NCI-H2081 (cell line): Measurements from ENCODE around the gene NYAP2.

Experiments used
- DNase-seq, 2 experiments: peaks; one replicate each; lab custom pipeline; 2025; lab: John Stamatoyannopoulos, UW

The NYAP2 gene

DNA sequence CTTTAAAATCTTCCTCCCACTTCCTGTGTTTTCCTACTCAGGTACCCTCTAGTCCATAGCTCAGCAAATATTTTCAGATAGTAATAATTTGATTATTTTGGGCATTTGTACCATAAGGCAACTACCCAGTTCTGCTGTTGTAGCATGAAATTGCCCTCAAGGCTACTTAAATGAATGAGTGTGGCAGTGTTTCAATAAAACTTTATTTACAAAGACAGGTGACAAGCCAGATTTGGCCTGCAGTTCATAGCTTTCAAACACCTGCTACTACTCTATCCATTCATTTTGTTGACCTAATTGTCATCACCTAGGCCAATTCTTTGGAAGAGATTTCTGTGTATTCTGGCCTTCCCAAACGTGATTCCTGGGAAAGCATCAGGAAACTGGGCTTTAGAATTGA, 28.9 kb downstream of the NYAP2 start:
- DNase-seq: peak; percentile 55 to 90

DNA sequence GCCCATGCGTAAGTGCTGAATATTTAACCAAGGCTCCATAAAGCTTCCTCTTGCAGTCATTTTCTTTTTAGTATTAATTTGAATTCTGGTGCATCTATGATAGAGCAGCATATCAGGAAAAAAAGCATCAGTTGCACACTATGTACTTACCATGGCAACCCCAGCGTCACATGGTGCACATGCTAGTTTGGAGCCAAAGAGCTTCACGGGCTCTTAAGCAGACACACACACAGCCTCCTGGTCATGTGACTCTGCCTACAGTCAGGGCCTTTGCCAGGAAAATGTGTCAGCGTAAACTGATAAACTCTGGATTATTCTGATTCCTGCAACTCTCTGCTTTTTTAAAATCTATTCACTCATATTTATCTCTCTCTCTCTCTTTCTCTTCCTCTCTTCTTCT, 30.2 kb downstream of the NYAP2 start:
- peak; percentile 81 to 93 for DNase-seq

DNA sequence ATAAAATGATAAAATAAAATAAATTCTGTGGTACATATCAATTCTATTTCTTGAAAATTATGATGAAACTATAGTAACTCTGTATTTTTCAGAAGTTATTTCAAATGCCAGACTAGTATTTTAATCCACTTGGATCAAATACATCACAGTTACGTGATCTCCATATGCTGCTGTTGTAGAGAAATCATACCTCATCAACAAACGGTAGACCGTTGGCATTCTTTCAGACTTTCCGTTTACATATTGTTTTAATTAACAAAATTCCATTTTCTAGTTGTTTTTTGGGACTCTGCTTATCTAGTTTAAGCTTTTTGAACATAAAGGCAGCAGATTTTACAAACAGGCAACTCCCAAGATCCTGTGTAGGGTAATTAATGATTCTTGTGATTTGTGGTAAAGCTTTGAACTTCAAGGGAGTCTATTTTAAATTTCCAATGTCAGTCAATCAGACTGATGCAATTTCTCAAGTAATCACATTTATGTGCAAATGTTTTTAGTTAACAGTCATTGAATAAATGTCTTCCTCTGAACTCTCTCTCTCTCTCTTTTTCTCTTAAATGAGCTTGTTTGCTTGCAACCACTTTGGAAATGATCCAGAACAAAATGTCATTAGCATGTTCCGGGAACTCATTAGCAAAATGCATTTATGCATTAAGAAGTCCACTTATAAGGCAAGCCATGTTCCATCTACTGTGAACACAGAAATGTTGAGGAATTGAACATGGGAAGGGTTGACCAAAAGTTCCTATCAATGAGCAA, 31.8 kb downstream of the NYAP2 start:
- no peak for DNase-seq

DNA sequence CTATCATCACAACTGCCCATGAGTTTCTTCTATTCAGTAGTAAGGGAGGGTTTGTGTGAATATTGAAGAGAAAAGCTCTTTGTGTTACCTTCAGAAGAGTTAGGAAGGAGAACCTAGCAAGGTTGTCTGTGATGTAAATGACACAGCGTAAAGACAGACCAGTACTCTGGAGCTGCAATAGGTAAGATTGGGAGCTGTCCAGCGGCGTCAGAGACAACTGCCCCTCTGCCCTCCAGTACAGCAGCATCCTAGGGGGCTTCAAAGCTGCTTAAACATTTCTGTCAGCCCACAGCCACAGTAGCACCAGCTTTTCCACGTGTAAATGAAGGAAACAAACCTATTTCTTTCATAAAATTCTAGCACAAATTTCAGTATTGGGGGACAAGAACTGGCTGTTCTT, 34.5 kb downstream of the NYAP2 start:
- no peak for DNase-seq

DNA sequence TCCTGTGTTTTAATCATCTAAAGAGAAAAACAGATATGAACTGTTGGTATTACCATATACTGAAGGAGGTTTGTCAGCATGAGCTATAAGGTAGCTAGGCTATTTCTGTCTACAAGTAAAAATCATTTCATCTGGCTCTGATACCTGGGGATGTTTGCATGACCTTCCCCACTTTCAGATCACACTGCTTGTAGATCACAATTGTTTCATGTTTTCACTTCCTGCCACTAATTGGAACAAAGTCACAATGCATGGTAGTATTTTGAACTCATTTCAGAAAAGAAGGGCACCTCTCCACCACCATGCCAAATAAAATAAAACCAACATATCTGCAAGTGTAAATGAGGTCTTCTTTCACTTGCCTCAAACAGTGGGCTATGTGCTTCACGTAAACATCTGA, 37.8 kb downstream of the NYAP2 start:
- peak in 1 of 2 experiments; percentile 18 for DNase-seq

DNA sequence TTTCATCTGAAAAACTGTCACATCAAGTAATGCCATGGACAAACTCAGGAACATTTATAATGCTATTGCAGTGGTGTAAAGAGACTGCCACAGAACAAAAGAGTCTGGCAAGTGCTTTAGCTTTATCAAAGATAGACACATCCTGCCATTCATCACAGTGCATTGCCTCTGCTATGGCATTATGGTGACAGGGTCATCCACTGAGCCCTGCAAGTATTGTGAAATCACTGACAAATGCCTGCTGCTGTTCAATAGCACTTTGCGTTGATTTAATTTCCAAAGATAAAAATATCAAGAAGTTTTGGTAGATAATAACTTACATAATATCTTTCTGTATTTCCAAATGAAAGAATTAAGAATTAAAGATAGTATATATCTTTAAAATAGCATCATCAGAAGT, 38.7 kb downstream of the NYAP2 start:
- no peak for DNase-seq

DNA sequence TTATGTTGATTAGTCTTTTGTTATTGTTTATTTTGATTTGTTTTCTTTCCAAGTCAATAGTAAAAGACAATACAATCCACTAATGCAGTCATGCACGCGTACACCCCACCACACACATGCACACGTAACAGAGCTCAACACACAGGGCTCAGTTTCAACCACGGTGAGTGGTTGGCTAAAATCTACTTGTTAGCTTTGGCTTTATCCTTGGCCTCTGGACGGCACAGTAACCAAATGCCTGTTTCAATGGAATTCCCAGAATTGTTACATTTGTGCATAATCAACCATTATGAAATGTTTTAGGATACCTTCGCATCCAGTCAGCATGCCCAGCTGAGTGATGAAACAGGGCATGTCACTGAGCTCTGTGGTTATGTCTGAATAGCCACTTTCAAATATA, 53.2 kb downstream of the NYAP2 start:
- DNase-seq: no peak

DNA sequence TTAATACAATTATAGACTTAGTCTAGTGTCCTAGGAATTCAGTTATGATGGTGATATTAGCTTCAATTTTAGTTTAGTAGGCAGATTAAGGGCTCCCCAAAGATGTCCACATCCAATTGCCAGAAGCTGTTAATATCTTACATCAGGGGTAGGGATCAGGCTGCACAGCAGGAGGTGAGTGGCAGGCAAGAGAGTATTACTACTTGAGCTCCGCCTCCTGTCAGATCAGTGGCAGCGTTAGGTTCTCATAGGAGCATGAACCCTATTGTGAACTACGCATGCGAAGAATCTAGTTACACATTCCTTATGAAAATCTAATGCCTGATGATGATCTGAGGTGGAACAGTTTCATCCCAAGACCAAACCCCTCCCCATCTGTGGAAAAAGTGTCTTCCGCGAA, 54.9 kb downstream of the NYAP2 start:
- no peak for DNase-seq

DNA sequence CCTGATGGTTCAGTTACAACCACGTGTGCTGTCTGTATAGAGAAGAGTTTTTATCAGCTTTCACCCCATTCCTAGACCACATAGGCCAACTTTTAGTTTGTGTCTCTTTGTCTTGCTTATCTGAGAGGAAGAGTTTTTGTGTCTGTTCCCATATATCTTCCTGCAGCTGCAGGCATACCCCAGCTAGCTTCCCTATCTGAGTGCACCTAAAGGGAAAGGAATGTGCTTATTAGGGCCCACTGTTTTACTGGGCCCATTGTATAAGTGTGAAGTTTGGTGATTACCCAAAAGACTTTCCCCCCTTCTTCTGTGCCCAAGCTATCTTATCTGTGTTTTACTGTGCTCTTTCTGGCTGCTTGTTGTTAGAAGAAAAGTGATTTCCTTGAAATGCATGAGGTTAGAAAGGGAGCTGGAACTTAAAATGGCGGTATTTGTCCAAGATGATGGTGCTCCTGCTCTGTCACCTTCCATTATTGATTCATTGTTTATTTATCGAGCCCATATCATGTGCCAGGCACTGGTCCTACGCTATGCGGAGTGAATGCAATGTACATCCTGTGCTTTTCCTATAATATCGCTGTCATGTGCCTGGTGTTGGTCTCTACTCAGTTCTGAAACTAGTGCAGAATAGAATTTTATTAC, 57.2 kb downstream of the NYAP2 start:
- DNase-seq: no peak

DNA sequence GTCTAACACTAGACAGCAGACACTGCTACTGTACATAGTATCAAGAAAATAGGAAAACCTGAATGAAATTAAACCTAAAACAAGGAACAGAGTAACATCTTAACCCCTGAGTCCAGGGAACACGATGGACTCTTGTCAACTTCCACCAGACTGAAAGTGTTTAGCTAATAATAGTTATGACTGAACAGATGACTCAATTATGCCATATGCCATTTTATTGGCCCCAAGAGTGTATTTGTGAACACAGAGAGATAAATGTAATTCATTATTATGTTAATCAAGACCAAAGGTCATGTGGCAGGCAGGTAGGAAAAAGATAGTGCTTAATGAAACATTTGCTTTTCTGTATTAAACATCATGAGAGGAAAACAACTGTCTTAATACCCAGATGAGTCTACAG, 58.0 kb downstream of the NYAP2 start:
- DNase-seq: peak in 1 of 2 experiments; percentile 8

DNA sequence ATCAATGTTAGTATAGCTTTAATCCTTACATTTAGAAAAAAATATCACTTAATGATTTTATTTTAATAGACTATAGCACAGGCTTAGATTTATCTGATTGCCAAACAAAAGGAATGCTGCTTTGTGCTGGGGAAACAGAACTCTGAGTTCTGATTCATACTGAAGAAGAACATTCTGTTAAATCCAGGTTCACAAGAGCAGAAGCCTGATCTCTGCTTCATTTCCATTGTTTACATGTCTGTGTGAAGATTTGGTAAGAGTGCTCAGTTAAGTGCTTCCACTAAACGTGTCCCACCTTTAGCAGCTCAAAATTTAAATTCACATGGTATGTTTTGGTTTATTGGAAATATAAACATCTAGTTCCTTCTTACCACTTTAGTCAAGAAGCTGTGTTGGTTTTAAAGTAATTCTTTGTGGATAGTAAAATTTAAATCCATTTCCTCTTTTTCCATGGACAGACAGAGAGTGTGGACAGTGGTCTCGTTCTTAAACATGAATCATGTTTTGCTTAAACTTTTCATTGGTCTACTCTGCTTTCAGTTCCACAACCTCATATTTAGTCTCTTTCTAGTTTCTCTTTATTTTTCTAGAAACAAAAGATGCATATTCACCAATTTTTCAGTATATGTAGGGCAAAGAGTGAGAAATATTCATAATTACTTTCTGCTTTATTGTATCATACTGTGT, 59.1 kb downstream of the NYAP2 start:
- DNase-seq: no peak

DNA sequence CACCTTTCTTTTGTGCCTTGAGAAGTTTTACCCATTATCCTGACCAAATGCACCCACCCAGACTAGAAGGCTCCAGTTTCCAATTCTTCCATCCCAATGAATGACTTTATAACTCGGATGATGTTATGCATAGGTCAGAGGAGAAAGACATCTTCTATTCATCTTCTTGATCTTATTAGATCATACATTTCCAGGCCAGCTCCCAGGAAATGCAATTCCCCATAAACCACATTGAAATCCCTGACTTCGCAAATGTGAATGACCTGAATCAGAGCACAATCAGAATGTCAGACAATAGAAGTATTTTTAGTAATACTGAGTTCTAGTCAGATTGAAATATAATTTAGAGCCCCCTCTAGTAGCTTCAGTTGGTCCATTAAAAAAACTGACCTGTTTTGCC, 62.9 kb downstream of the NYAP2 start:
- DNase-seq: no peak

DNA sequence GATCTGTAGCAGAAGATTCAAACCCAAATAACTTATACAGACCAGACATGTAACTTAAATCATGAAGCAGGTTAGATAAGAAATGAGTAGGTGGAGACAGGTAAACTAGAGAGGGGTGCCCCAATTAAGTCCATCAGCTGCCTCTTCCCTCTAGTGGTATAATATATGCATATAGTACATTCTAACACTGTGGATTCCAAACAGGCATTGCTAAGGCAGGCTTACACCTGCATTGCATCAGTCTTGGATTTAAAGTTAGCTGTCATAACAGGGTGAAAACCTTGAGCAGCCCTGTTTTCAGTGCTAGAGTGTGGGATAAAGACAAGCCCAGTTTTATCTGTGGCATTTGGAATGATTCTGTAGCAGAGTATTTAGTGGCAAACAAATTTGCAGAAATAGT, 63.4 kb downstream of the NYAP2 start:
- DNase-seq: peak in 1 of 2 experiments; percentile 16

DNA sequence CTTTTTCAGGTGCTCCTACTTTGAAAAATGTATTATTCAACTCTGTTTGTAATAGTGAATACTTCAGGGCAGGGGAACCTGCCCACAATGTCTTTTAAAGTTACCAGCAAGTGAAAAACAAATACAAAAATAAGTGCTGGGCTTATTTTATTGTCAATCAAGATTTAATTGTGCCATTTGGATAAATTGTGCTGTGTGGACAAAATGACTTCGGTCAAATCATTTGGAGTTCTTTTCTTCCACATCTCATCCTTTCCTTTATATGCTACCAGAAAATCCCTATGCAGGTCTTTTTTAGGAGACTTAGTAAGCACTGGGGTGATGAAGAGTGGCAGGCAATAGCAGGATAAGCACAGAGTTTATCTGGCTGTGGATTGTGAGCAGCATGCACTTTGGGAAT, 63.9 kb downstream of the NYAP2 start:
- DNase-seq: no peak

DNA sequence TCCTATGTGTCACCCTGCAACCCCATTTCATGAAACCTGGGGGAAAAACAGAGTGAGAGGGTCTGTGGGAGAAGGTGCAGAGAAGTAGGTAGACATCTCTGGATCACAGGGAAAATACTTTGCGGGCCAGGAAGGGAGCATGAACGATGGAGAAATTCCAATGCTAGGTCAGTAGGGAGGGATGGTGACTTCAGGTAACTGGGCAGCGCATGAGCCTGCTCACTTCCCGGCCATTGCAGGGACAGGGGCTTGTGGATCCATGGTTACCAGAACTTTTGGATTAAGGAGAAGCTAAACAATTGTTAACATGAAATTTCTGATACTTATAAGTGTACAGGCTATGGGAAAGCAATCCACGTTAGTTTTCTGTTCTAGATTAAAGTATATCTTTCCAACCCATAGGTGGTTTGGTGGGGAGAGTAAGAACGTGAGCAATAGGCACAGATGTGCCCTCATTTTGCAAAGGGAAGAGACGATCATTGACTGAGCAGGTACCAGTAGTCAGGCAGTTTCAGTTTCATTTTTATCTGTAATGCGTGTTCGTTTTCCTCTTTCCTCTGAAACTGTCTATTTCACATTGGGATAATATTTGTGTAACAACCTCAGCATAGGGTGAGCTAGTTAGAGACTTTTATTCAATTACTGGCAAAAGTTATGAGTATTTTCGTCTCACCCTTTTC, 65.0 kb downstream of the NYAP2 start:
- DNase-seq: no peak

DNA sequence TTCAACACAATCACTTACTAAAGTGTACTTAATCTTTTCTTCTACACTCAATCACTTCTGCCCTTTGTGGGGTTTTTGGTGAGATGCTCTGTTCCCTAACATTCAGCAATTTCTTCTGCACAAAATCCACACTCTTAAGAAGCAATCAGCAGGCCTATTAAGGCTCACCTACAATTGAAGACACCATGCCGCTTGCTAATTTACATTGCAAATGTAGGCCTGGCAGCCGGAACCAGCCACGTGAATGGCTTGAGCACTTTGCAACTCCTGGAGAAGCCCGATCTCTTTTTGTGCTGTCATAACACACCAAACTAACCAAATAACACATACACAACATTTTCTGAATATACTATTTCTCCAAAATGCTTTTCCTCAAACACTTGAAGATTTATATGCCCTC, 66.3 kb downstream of the NYAP2 start:
- no peak for DNase-seq

DNA sequence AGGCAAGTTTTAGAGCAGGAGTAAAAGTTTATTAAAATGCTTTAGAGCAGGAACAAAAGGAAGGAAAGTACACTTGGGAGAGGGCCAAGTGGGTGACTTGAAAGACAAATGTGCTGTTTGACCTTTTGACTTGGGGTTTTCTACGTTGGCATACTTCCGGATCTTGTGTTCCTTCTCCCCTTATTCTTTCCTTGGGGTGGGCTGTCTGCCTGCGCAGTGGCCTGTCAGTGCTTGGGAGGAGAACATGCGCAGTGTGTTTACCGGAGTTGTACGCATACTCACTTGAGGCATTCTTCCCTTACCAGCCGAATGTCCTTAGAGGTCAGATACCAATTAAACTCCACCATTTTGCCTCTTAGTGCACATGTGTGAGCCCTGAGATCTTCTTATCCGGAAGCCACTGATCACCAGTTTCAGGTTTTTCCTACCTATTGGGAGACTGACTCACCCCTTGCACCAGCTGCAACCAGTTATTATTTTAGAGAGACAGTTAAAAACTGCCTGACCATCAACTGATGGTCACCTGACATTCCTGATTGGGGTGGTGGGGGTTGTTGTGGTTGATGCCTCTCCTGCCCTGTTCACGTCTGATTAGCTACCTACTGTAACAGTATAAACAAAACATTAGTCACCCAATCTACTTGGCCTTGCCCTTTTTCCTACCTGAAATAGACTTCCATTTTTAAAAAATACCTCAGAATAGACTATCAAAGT, 67.5 kb downstream of the NYAP2 start:
- no peak for DNase-seq

DNA sequence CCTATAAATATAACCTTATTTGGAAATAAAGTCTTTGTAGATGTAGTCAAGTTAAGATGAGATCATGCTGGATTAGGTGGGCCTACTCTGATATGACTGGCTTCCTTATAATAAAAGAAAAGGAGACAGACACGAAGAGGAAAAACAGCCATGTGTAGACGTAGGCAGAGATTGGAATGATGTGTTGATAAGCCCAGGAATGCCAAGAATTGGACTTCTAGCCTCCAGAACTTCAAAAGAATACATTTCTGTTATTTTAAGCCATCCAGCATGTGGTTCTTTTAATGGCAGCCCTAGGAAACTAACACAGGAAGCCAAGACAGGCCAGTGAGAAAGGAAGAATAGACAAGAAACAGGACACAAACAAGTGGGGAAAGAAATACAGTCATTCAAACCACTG, 68.6 kb downstream of the NYAP2 start:
- DNase-seq: no peak

DNA sequence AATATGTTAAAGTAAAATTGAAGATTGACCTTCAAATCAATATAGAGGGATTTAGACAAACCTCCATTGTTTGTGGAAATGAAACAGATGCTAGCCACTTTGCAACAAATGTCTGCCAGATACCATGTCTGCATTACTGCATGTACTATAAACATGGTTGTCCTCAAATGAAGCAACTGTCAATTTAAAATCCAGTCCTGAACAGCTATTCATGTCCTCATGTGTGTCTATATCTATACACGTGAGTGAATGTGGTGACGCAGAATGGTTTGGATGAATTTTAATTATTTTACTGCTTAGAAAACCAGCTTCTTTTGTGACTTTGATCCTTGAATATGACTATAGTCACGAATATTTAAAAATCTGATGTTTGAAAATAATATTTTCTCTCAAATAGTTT, 71.5 kb downstream of the NYAP2 start:
- DNase-seq: peak in 1 of 2 experiments; percentile 43

DNA sequence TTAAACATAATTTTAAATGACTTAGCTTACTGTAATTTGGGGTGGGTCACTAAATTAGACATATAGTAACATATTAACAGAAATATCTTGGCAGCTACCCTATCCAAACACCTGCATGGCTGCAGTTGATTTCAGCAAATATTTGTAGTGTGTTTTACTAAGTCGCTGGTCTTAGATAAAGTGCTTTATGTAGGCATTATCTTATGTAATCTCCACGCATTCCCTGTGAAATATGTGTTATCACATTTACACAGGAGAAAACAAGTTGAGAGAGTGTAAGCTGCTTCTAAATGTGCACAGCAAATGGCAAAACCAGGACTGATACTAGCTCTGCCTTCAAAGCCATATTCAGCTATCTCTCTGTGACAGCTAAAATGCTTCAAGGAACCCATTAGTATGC, 72.0 kb downstream of the NYAP2 start:
- peak; percentile 19 to 81 for DNase-seq

DNA sequence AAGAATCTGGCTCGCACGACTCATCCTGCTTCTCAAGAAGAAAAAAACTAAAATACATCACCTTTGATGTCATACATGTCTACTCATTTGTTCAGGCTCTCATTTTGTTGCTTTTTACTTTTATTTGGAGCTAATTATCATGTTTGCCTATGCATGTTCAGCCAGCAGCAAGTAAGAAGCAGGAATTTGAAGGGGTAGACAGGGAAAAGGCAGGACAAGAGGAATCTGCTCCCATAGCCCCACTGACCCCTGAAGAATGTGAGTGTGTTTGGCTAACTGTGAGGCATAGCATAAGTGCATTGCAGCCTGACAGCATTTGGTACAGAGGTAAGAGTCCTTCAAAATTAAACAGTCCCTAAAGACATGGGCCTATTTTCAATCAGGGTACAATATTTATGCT, 72.7 kb downstream of the NYAP2 start:
- DNase-seq: no peak

DNA sequence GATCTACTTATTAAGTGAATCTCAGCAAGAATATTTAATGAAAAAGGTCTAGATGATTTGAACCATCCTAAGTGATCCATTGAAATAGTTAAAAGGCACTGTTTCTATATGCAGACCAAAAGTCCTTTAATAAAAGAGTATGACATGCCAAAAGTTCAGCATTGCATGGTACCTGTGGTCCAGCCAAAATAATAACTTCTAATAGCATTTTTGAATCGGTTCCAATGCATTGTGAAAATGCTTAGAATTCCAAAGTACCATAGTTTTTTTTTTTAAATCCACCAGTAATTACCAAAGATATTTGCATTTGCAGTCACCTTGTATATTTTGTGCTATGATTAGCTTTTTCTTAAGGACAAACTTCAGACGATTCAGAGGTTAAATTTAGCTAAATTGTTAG, 79.9 kb downstream of the NYAP2 start:
- no peak for DNase-seq
